HG02610 (cell line): ENCODE results near the gene DENND4A.
A peak's percentile ranks its signal among the peaks of the same experiment; 100 is the strongest.
"Not testable (repeated sequence)": the region's sequence is repeated elsewhere in the genome, so short reads cannot be mapped to it uniquely, and the experiment has no call there.

Source experiments
- ATAC-seq: cut with Tn5 transposase; IDR thresholded peaks from one replicate; pipeline ENCODE4 v1.9.1; 2021; ENCODE audit warnings: mild to moderate bottlenecking, moderate library complexity; ENCODE audit not compliant: unreplicated experiment

Gene DENND4A

GRCh38 chr15:65789759-65790425 lies 2.2 kb downstream of the DENND4A start:
- ATAC-seq: no peak

- ATAC-seq: no peak
Observed at GRCh38 chr15:65789105-65789504, 3.0 kb downstream of the DENND4A start.

DNA sequence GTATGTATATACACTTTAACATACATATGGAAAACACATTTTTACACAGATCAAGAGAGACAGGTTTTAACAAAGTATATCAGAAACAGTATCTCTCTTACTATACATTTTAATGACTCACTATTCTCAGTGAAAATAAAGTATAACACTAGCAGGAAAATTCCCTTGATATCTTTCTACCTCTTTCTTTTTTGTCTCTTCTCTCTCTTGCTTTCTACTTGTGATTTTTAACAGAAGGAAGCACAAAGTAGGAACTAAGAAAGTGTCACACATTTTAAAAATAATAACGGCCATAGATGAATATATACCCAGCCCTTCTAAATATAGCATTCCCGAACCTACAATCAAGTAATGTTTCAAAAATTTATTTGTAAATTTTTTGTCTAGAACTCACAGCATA lies 4.8 kb downstream of the DENND4A start:
- no peak for ATAC-seq

- ATAC-seq: no peak
Observed at GRCh38 chr15:65785151-65785550, 6.9 kb downstream of the DENND4A start.

DNA sequence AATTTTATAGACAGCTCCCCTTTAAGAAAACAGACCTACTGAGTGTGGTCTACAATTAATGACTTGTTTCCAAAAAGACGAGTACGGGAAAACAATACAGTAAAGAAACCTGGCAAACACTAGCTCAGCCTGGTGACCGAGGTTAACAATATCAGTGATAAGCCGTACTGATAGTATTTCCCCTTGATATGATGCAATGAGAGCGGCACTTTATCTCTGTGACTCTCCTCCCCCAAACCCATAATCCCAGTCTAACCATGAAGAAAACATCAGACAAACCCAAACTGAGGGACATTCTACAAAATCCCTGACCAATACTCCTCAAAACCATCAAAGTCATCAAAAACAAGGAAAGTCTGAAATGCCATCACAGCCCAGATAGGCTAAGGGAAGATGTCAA lies 8.2 kb downstream of the DENND4A start:
- no peak for ATAC-seq

GRCh38 chr15:65782096-65782495 lies 10.0 kb downstream of the DENND4A start:
- no peak for ATAC-seq

DNA sequence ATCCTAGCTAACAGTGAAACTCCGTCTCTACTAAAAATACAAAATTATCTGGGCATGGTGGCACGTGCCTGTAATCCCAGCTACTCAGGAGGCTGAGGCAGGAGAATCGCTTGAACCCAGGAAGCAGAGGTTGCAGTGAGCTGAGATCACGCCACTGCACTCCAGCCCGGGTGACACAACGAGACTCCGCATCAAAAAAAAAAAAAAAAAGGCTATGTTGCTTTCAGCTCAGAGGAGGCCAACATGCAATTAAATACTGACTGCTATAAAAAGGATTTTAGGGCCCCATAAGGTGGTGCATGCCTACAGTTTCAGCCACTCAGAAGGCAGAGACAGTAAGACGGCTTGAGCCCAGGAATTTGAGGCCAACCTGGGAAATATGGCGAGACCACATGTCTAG lies 13.4 kb downstream of the DENND4A start:
- ATAC-seq: not testable (repeated sequence)

DNA sequence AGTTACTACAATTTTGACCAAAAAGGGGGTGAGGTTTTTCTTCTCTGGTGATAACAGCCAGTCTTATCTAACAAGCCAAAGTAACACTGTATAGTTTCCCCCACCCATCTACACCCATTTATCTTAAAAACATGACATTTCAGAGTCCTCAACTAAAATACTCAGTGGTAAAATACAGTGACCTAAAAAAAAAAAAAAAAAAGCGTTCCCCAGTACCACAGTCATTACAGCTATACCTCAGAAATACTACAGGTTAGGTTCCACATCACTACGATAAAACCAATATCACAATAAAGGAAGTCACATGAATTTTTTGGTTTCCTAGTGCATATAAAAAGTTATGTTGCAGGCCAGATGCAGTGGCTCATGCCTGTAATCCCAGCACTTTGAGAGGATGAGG lies 13.8 kb downstream of the DENND4A start:
- ATAC-seq: no peak

GRCh38 chr15:65777843-65778242 lies 14.2 kb downstream of the DENND4A start:
- ATAC-seq: no peak

DNA sequence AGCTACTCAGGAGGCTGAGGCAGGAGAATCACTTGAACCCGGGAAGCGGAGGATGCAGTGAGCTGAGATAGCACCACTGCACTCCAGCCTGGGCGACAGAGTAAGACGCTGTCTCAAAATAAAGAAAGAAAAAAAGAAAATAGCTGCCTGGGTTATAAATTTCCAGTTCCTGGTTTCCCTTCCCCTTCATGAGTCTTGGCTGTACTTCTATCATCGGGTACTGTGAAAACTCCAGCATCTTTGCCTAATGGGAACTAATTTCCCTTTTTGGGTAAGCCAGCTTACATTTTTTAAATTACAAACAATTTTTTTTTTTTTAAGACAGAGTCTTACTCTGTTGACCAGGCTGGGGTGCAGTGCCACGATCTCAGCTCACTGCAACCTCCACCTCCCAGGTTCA lies 15.0 kb downstream of the DENND4A start:
- ATAC-seq: no peak

DNA sequence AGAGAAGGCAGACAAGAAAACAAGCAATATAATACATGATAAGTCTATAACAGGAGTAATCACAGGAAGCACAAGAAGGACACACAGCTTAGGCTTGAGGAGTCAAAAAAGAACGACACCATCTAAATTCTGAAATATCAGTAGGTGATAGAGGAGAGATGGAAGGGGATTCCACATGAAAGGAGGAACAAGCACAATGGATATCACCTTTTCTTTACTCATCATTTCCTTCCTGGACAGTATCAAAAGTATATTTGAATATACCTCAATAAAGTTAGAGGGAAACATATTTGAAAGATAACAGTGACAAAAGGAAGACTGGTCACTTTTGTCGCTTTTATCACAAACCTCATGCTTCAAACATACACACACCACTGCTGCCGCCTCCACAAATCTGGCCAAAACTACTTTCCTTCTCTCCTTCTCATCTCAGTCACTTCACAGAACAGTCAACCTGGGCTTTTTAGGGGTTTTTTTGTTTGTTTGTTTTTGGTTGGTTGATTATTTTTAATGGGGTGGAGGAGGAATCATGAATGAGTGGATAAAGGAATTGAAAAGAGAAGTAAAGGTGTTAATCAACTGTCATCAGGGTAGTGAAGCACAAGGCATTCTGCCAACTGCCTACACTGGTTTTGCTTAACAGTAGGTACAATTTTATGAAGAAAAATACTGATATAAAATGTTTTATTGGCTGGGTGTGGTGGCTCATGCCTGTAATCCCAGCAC lies 18.5 kb downstream of the DENND4A start:
- ATAC-seq: peak; percentile 73

DNA sequence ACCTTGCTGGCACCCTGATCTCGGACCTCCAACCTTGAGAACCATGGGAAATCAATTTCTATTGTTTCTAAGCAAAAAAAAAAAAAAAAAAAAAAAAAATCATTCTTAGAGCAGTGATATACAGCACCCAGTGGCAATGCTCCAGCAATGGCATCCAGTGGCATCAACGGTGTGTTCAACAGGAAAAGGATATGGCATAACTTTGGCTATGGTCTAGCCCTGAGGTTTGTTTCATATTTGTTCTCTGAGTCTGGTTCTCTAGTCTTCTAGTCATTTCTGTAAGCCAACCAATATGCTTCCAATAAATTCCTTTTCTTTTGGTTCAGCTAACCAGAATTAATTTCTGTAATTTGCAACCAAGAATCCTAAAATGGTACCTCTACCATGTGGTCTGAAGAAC lies 19.2 kb downstream of the DENND4A start:
- ATAC-seq: no peak

- no peak for ATAC-seq
Observed at GRCh38 chr15:65771870-65772269, 20.2 kb downstream of the DENND4A start.

- ATAC-seq: no peak
Observed at GRCh38 chr15:65769482-65769881, 22.6 kb downstream of the DENND4A start.

DNA sequence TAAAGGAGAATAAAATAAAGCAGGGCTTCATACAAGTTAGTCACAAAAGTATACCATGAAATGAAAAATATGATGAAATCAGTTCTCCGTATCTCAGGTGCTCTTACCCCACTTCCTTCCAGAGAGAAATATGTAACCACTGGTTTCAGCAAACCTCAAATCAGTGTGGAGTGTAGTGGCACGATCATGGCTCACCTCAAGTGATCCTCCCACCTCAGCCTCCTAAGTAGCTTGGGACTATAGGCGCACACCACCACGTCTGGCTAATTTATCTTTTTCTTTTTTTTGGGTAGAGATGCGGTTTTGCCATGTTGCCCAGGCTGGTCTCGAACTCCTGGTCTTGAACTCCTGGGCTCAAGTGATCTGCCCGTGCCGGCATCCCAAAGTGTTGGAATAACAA lies 24.2 kb downstream of the DENND4A start:
- no peak for ATAC-seq

- ATAC-seq: no peak
Observed at GRCh38 chr15:65767264-65767595, 24.9 kb downstream of the DENND4A start.

- no peak for ATAC-seq
Observed at GRCh38 chr15:65766422-65767263, 25.4 kb downstream of the DENND4A start.

DNA sequence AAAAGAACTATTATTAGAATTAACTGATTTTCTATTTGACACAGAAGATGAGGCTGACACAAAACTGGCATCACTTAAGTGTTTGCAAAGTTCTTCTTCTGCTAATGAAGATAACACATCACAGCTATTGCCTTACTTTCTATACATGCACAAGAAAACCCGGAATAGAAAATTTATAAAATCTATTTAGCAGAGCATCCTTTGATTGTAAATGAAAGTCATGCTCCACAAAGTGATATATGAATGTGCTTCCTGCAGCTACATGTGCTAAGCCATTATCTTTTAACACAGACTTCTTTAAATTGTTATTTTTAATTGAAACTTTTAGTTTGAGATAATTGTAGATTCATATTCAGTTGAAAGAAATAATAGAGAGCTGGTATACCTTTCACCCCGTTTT lies 27.0 kb downstream of the DENND4A start:
- no peak for ATAC-seq

- no peak for ATAC-seq
Observed at GRCh38 chr15:65762914-65763787, 28.9 kb downstream of the DENND4A start.

- no peak for ATAC-seq
Observed at GRCh38 chr15:65762399-65762798, 29.7 kb downstream of the DENND4A start.
